MM.1S (cell line): ENCODE results near the gene LACTB.

Experiments
- DNase-seq: peaks from one replicate; pipeline ENCODE4 v3.0.0-alpha.2; 2015
- H2AFZ ChIP-seq: fragments of 300-600 bp; sonication (generic); 2 replicates; pipeline ENCODE4 v1.6.0; 2016; ENCODE audit warnings: antibody characterized with exemption, low read length
- H3F3A ChIP-seq: fragments of 300-600 bp; sonication (generic); 2 replicates; pipeline ENCODE4 v1.6.1; 2016; ENCODE audit warnings: mild to moderate bottlenecking, antibody characterized with exemption, low read length, moderate library complexity, mixed read lengths; ENCODE audit not compliant: insufficient read depth
- H3K27ac ChIP-seq: fragments of 300-600 bp; sonication (generic); 2 replicates; pipeline ENCODE4 v1.5.1; 2016; ENCODE audit warnings: mild to moderate bottlenecking, low read length
- H3K27me3 ChIP-seq: fragments of 300-600 bp; sonication (generic); replicated peaks from 2 replicates; pipeline ENCODE4 v1.6.0; 2016; ENCODE audit warnings: low read length; ENCODE audit not compliant: insufficient read depth
- H3K36me3 ChIP-seq: fragments of 300-600 bp; sonication (generic); replicated peaks from 2 replicates; pipeline ENCODE4 v1.6.1; 2016; ENCODE audit warnings: mild to moderate bottlenecking, low read length, mixed read lengths; ENCODE audit not compliant: insufficient read depth
- H3K4me1 ChIP-seq: fragments of 300-600 bp; sonication (generic); 2 replicates; pipeline ENCODE4 v1.6.1; 2016; ENCODE audit warnings: low read length, mixed read lengths
- H3K4me2 ChIP-seq: fragments of 300-600 bp; sonication (generic); 2 replicates; pipeline ENCODE4 v1.6.0; 2016; ENCODE audit warnings: low read depth, low read length
- H3K4me3 ChIP-seq: fragments of 300-600 bp; sonication (generic); 2 replicates; pipeline ENCODE4 v1.5.1; 2016; ENCODE audit warnings: low read length, mixed read lengths
- H3K79me2 ChIP-seq: fragments of 300-600 bp; sonication (generic); 2 replicates; pipeline ENCODE4 v1.6.1; 2016; ENCODE audit warnings: mixed run types, low read length, mixed read lengths
- H3K9ac ChIP-seq: fragments of 300-600 bp; sonication (generic); 2 replicates; pipeline ENCODE4 v1.6.1; 2016; ENCODE audit warnings: low read length, mixed read lengths
- H3K9me2 ChIP-seq: fragments of 300-600 bp; sonication (generic); replicated peaks from 2 replicates; pipeline ENCODE4 v1.6.1; 2016; ENCODE audit warnings: mild to moderate bottlenecking, low read length, mixed read lengths; ENCODE audit not compliant: insufficient read depth
- H3K9me3 ChIP-seq: fragments of 300-600 bp; sonication (generic); replicated peaks from 2 replicates; pipeline ENCODE4 v1.6.1; 2016; ENCODE audit warnings: mild to moderate bottlenecking, low read length, mixed read lengths; ENCODE audit not compliant: insufficient read depth
- H4K20me1 ChIP-seq: fragments of 300-600 bp; sonication (generic); 2 replicates; pipeline ENCODE4 v1.6.1; 2016; ENCODE audit warnings: mild to moderate bottlenecking, low read length, moderate library complexity, mixed read lengths; ENCODE audit not compliant: insufficient read depth
- EZH2 ChIP-seq: fragments of 300-600 bp; sonication (generic); optimal IDR thresholded peaks from 2 replicates; pipeline ENCODE3; 2017; ENCODE audit warnings: low read depth, mild to moderate bottlenecking, antibody characterized with exemption, low read length, mixed read lengths
- EZH2phosphoT487 ChIP-seq: fragments of 300-600 bp; sonication (generic); IDR thresholded peaks from 2 replicates; pipeline ENCODE4 v1.6.1; 2018; ENCODE audit warnings: antibody characterized with exemption, low read length
- TF ChIP-seq, protein P1 (sequence below): fragments of 300-600 bp; sonication (generic); IDR thresholded peaks from 2 replicates; pipeline ENCODE4 v1.5.1; 2016; ENCODE audit warnings: antibody characterized with exemption, low read length, mixed read lengths

LACTB gene

DNA sequence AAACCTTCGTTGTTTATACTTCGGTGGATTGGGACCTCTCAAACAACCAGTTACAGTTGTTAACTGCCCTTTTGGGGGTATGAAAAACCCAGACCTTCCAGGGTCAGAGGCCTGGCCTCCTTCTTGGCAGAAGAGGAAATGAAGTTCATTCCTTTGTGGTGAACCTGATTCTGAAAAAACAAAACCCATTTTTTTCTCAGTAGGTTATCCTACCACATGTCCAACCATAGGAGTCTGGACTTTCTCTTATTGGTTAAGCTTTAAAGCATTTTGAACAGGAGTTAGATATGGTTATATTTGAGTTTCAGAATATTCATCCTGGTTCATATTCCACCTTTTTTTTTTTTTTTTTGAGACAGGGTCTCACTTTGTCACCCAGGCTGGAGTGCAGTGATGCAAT, 7.2 kb upstream of the LACTB start:
- no peak overlapping the region for H3K4me2 ChIP-seq
- H3K27ac ChIP-seq: no peak overlapping the region
- no peaks in the 10 kb centered on the region for H3F3A ChIP-seq
- no peaks in the 10 kb centered on the region for H3K4me1 ChIP-seq
- H3K9ac ChIP-seq: no peak overlapping the region
- no peak overlapping the region for H3K4me3 ChIP-seq
- H4K20me1 ChIP-seq: no peaks in the 10 kb centered on the region
- H2AFZ ChIP-seq: no peak overlapping the region
- H3K9me3 ChIP-seq: no peaks in the 10 kb centered on the region
- no peaks in the 10 kb centered on the region for H3K27me3 ChIP-seq
- no peaks in the 10 kb centered on the region for H3K9me2 ChIP-seq
- DNase-seq: no peak
- TF ChIP-seq EZH2phosphoT487 (no peak), EZH2 (no peak)
- TF ChIP-seq, protein P1, sequence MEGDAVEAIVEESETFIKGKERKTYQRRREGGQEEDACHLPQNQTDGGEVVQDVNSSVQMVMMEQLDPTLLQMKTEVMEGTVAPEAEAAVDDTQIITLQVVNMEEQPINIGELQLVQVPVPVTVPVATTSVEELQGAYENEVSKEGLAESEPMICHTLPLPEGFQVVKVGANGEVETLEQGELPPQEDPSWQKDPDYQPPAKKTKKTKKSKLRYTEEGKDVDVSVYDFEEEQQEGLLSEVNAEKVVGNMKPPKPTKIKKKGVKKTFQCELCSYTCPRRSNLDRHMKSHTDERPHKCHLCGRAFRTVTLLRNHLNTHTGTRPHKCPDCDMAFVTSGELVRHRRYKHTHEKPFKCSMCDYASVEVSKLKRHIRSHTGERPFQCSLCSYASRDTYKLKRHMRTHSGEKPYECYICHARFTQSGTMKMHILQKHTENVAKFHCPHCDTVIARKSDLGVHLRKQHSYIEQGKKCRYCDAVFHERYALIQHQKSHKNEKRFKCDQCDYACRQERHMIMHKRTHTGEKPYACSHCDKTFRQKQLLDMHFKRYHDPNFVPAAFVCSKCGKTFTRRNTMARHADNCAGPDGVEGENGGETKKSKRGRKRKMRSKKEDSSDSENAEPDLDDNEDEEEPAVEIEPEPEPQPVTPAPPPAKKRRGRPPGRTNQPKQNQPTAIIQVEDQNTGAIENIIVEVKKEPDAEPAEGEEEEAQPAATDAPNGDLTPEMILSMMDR: no peak
- H3K36me3 ChIP-seq: no peaks in the 10 kb centered on the region
- H3K79me2 ChIP-seq: no peaks in the 10 kb centered on the region

- H3K4me2 ChIP-seq: no peak overlapping the region
- H3K27me3 ChIP-seq: no peaks in the 10 kb centered on the region
- 0 out of 2 replicates have a peak, but pooled peaks cover 2% of the 10 kb centered on the region for H3F3A ChIP-seq
- no peak for DNase-seq
- TF ChIP-seq, protein P1: no peak
- TF ChIP-seq EZH2 (no peak), EZH2phosphoT487 (no peak)
- H3K79me2 ChIP-seq: no peaks in the 10 kb centered on the region
- H3K9ac ChIP-seq: no peak overlapping the region
- no peak overlapping the region for H2AFZ ChIP-seq
- no peaks in the 10 kb centered on the region for H3K9me2 ChIP-seq
- H3K4me1 ChIP-seq: peaks cover 4% of the 10 kb centered on the region; the same call in 1 of the 2 replicates
- no peak overlapping the region for H3K4me3 ChIP-seq
- H3K27ac ChIP-seq: no peak overlapping the region
- H3K9me3 ChIP-seq: no peaks in the 10 kb centered on the region
- no peaks in the 10 kb centered on the region for H4K20me1 ChIP-seq
- no peaks in the 10 kb centered on the region for H3K36me3 ChIP-seq
These were observed 2.8 kb upstream of the LACTB start for GRCh38 chr15:63118854-63119253.

DNA sequence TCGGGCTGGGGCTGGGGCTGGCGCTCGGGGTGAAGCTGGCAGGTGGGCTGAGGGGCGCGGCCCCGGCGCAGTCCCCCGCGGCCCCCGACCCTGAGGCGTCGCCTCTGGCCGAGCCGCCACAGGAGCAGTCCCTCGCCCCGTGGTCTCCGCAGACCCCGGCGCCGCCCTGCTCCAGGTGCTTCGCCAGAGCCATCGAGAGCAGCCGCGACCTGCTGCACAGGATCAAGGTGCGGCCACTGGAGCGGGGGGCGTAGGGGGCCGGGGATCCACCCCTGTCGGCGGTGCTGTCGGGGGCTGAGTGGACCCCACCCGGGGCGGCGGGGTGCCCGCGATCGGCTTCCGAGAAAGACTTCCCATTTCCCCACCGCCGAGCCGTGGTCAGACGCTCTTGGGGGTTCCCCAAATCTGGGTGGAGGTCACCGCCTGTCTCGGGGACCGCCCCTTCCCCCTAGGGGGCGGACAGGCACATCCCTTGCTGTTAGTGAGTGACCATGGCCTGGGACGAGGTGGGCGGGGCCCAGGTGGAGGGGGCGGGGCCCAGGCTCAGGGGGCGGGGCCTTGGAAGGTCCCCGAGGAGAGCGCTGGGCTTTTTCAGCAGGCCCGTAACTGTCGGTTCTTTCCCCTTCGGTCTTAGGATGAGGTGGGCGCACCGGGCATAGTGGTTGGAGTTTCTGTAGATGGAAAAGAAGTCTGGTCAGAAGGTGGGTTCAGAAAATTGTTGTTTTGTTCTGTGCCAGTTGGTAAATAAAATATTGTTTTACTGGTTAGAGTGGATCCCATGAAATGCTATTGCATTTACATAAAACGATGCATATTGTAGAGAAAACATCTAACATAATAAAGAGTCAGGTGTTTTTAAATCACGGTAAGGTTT, 578 bp downstream of the LACTB start:
- Histone ChIP-seq H3K4me1 (peaks cover 4% of the 10 kb centered on the region; the same call in 1 of the 2 replicates), H3K4me2 (peak overlapping the region; percentile 60), H3F3A (0 out of 2 replicates have a peak, but pooled peaks cover 2% of the 10 kb centered on the region), H3K79me2 (no peaks in the 10 kb centered on the region), H4K20me1 (no peaks in the 10 kb centered on the region), H2AFZ (peak overlapping the region; percentile 100), H3K27ac (peak overlapping the region; percentile 42; the same call in 1 of the 2 replicates), H3K9me2 (no peaks in the 10 kb centered on the region), H3K4me3 (peak overlapping the region; percentile 95), H3K9ac (peak overlapping the region; percentile 61; the same call in 1 of the 2 replicates), H3K36me3 (no peaks in the 10 kb centered on the region), H3K27me3 (no peaks in the 10 kb centered on the region), H3K9me3 (no peaks in the 10 kb centered on the region)
- no peak for TF ChIP-seq EZH2
- TF ChIP-seq, protein P1: 0 out of 2 replicates have a peak, but pooled peaks have one; percentile 8
- peak; percentile 83 for DNase-seq
